ENCODE measurements around the gene TRANK1. TPM values are rescaled to one million over a fixed set of nuclear protein-coding genes. Genes with fewer than 3 reads are reported as not detected.

TRANK1 gene
- total and polyA plus RNA-seq, 2 of the 8 experiments (the other 6 are each of a cell fraction or from before 2014, with no cell fraction given): 2.9 to 8.8 TPM

- TF ChIP-seq, protein P1, sequence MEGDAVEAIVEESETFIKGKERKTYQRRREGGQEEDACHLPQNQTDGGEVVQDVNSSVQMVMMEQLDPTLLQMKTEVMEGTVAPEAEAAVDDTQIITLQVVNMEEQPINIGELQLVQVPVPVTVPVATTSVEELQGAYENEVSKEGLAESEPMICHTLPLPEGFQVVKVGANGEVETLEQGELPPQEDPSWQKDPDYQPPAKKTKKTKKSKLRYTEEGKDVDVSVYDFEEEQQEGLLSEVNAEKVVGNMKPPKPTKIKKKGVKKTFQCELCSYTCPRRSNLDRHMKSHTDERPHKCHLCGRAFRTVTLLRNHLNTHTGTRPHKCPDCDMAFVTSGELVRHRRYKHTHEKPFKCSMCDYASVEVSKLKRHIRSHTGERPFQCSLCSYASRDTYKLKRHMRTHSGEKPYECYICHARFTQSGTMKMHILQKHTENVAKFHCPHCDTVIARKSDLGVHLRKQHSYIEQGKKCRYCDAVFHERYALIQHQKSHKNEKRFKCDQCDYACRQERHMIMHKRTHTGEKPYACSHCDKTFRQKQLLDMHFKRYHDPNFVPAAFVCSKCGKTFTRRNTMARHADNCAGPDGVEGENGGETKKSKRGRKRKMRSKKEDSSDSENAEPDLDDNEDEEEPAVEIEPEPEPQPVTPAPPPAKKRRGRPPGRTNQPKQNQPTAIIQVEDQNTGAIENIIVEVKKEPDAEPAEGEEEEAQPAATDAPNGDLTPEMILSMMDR (IDR thresholded peaks at IDR 0.05; ENCODE audit: control extremely low read depth in 1 of 3, insufficient read depth in 1 of 3, low read depth in 1 of 3, low read length in 3 of 3): no peak
- TF ChIP-seq RBBP5 (IDR thresholded peaks at IDR 0.05; ENCODE audit: borderline replicate concordance, low read depth, low read length): no peak
- no peak for TF ChIP-seq KDM4A (IDR thresholded peaks at IDR 0.05; ENCODE audit: low read depth, low read length, severe bottlenecking)
- no peak for TF ChIP-seq RAD21 (IDR thresholded peaks at IDR 0.05 in 1 of 2, conservative IDR thresholded peaks at IDR 0.05 in 1 of 2; ENCODE audit: low read depth in 2 of 2, low read length in 2 of 2)
- no peak for TF ChIP-seq SUZ12 (IDR thresholded peaks at IDR 0.05; ENCODE audit: low read length)
- TF ChIP-seq CHD2 (IDR thresholded peaks at IDR 0.05; ENCODE audit: low read length): no peak
- TF ChIP-seq FOSL1 (IDR thresholded peaks at IDR 0.05; ENCODE audit: insufficient read depth, low read depth, low read length): no peak
- no peak for TF ChIP-seq BACH1 (IDR thresholded peaks at IDR 0.05; ENCODE audit: low read length)
- no peak for TF ChIP-seq SAP30 (IDR thresholded peaks at IDR 0.05; ENCODE audit: insufficient read depth, insufficient replicate concordance, low read length)
- no peak for TF ChIP-seq GABPA (IDR thresholded peaks at IDR 0.05; ENCODE audit: borderline replicate concordance, insufficient read depth, low read length)
Measured at GRCh38 chr3:36945333-36945980, 603 bp upstream of the TRANK1 start (continued).

Measured in H1 (cell line).